ENCODE data around the gene LYRM4.

LYRM4 gene

DNA sequence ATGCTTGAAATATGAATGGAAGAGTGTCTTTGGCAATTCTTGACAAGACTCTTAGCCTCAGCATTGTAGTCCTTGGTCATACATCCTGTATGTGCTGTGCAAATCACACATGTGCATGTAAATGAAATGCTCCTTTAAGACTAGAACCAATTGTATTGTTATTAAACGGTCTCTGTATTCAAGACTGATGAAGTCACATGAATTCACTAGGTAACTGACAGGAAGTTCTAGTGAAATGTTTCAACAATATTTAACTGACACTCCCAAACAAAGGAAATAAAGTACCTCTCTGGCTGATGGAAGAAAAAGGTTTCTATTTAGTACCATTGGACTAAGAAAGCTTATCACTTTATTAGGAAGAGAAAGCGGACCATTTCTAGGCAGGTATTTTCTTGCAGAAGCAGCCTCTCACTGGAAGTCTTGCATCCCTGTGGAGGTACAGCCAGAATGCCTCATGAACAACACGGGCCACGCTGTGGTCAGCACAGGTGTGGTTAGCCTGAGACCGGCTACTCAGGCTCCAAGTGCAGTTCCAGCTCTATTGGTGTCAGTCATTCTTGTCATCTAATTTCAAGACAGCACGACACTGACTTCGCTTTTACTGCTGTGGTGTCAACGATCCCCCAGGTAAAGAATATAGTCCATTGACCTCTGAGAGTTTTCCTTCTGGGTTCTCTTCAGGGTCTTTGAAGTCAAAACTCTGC is 158.3 kb downstream of the LYRM4 start:
- DNase-seq (ENCODE audit: low read depth in 2 of 3, low spot score in 1 of 3): no peak

- DNase-seq (ENCODE audit: low read depth in 2 of 3, low spot score in 1 of 3): no peak
Observed at GRCh38 chr6:5100806-5101205, 159.9 kb downstream of the LYRM4 start.

GRCh38 chr6:5099537-5099936 is 161.2 kb downstream of the LYRM4 start:
- DNase-seq (ENCODE audit: low read depth in 2 of 3, low spot score in 1 of 3): no peak

- no peak for DNase-seq (ENCODE audit: low read depth in 2 of 3, low spot score in 1 of 3)
Observed at GRCh38 chr6:5098501-5099270, 162.1 kb downstream of the LYRM4 start.

GRCh38 chr6:5096482-5096881 is 164.3 kb downstream of the LYRM4 start:
- DNase-seq (ENCODE audit: low read depth in 2 of 3, low spot score in 1 of 3): no peak

- DNase-seq (ENCODE audit: low read depth in 2 of 3, low spot score in 1 of 3): no peak
Observed at GRCh38 chr6:5095236-5095635, 165.5 kb downstream of the LYRM4 start.

DNA sequence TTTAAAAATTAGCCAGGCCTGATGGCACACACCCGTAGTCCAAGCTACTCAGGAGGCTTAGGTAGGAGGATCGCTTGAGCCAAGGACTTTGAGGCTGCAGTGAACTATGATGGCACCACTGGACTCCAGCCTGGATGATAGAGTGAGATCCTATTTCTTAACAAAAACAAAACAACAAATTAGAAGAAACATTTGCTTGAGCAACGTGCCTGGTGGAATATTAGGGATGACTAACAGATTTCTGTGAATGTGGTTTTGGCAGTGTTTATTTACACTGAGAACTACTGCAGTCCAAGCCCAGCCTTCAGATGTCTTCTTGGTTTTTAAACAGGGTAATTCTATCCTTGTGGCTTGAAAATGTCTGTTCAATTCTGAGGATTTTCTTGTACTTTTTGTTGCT is 166.4 kb downstream of the LYRM4 start:
- no peak for DNase-seq (ENCODE audit: low read depth in 2 of 3, low spot score in 1 of 3)

DNA sequence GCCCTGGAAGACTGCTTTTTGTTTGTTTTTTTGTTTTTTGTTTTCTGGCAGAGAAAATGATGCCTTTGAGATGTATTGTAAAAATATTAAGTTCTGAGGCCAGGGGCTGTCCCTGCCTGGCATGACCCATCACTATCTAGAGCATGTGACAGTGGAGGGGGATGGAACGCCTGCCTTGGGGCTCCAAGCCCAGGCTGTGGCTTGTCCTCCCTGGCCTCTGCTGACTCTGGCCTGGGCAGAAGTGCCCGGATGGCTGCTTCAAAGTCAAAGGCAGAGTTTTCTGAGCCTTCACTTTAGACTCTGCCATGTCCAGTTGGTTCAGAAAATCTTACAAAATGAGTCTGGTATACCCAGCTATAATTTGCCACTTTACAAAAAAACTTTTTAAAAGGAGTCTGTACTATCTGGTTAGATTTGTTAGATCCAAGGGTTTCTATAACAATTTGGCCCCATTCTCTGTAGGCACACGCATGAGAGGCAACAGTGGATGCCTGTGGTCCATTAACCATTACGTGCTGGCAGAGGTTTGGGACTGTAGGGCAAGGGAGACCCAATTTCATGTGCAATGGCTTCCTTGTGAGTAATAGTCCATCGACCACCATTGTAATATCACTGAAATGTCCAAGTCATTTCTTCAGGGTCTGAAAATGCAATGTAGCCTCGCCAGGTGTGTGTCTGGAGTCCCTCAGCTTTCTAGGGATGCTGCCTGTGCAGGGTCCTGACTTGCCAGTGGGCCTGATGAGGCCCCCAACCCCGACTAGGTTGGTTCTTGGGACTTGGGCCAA is 167.3 kb downstream of the LYRM4 start:
- DNase-seq (ENCODE audit: low read depth in 2 of 3, low spot score in 1 of 3): no peak

GRCh38 chr6:5091210-5092069 is 169.3 kb downstream of the LYRM4 start:
- DNase-seq (ENCODE audit: low read depth in 2 of 3, low spot score in 1 of 3): no peak

DNA sequence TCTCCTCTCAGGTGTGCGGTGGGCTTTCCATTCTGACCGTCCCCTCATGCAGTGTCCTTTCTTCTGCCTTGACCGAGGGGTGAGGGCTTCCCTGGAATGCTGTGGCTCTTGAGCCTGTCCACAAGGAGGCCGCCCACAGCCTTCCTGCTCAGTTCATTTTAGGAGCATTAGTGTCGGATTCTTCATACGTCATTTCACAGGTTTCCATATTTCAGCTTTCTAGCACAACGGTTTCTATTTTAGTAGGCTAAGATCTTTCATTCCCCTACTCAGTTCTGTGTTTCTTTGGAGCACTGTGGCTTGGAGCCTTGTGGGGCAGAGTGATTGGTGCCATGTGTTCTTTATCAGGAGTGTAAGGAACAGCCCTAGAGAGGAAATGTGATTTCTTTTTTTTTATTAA is 170.1 kb downstream of the LYRM4 start:
- no peak for DNase-seq (ENCODE audit: low read depth in 2 of 3, low spot score in 1 of 3)

GRCh38 chr6:5089481-5090438 is 171.0 kb downstream of the LYRM4 start:
- DNase-seq (ENCODE audit: low read depth in 2 of 3, low spot score in 1 of 3): no peak

GRCh38 chr6:5088780-5089179 is 172.0 kb downstream of the LYRM4 start:
- DNase-seq (ENCODE audit: low read depth in 2 of 3, low spot score in 1 of 3): no peak

GRCh38 chr6:5087389-5087788 is 173.4 kb downstream of the LYRM4 start:
- DNase-seq (ENCODE audit: low read depth in 2 of 3, low spot score in 1 of 3): no peak

GRCh38 chr6:5086294-5086890 is 174.4 kb downstream of the LYRM4 start:
- no peak for DNase-seq (ENCODE audit: low read depth in 2 of 3, low spot score in 1 of 3)

DNA sequence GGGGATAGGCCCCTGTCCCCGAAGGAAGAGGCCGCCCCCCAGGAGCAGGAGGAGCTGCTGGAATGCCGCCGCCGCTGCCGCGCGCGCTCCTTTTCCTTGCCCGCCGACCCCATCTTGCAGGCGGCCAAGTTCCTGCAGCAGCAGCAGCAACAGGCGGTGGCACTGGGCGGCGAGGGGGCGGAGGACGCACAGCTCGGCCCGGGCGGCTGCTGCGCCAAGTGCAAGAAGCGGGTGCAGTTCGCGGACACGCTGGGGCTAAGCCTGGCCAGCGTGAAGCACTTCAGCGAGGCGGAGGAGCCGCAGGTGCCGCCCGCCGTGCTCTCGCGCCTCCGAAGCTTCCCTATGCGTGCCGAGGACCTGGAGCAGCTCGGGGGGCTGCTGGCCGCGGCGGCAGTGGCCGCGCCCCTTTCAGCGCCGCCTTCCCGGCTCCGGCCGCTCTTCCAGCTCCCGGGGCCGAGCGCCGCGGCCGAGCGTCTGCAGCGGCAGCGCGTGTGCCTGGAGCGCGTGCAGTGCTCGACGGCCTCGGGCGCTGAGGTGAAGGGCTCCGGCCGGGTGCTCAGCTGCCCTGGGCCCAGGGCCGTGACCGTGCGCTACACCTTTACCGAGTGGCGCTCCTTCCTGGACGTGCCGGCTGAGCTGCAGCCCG is 175.0 kb downstream of the LYRM4 start:
- DNase-seq (ENCODE audit: low read depth in 2 of 3, low spot score in 1 of 3): no peak

- peak in 1 of 3 donors; percentile 15 for DNase-seq (ENCODE audit: low read depth in 2 of 3, low spot score in 1 of 3)
Observed at GRCh38 chr6:5084781-5085647, 175.7 kb downstream of the LYRM4 start, which contains the start of gene PPP1R3G. Gene PPP1R3G (plus strand): TSS chr6:5085341. CDS start chr6:5085486, 145 bp downstream.

- no peak for DNase-seq (ENCODE audit: low read depth in 2 of 3, low spot score in 1 of 3)
Observed at GRCh38 chr6:5084360-5084780, 176.4 kb downstream of the LYRM4 start.

Data from stimulated activated CD4-positive, alpha-beta T cell treated with anti-CD3 and anti-CD28 coated beads, Interleukin-12 subunit alpha, Interleukin-12 subunit beta, amount 100 ng/mL, for 48 hours (primary cell).